H1 (cell line): Measurements from ENCODE around the gene SLC37A2. TPM values are rescaled to one million over a fixed set of nuclear protein-coding genes. Genes with fewer than 3 reads are reported as not detected.

ENCODE experiments used
- CTCF ChIA-PET: fragments of 300-600 bp; sonication (Branson Sonifier 250); formaldehyde crosslinking; loops from one replicate; lab custom pipeline; 2021; ENCODE audit not compliant: partially characterized antibody; lab: Charles Lee
- POLR2A ChIA-PET: fragments of 300-600 bp; sonication (Branson Sonifier 250); formaldehyde crosslinking; loops from one replicate; lab custom pipeline; 2021; ENCODE audit warnings: inconsistent platforms; ENCODE audit not compliant: partially characterized antibody; lab: Charles Lee
- DNase-seq, 2 experiments: peaks; one replicate each; pipeline versions ENCODE4 v3.0.0 to v3.0.0-alpha.2; 2010 to 2022; ENCODE audit warnings: low spot score in 2 of 2, low read depth in 1 of 2, mixed read lengths in 1 of 2
- FAIRE-seq: peaks from 2 replicates; lab custom pipeline; 2011; peaks lifted over from hg19 to GRCh38; lab: Jason Lieb, UNC
- H2AFZ ChIP-seq: 2 replicates; pipeline ENCODE4 v1.8.1; 2012; ENCODE audit warnings: low read length, inconsistent platforms
- H2AK5ac ChIP-seq: 2 replicates; pipeline ENCODE4 v1.6.1; 2013; ENCODE audit warnings: low read depth, low read length
- H2BK120ac ChIP-seq: replicated peaks from 2 replicates; pipeline ENCODE3; 2013; ENCODE audit warnings: low read depth, low read length, inconsistent platforms
- H2BK12ac ChIP-seq: 2 replicates; pipeline ENCODE4 v1.6.1; 2013; ENCODE audit warnings: low read depth, low read length
- H2BK15ac ChIP-seq: 2 replicates; pipeline ENCODE4 v1.6.1; 2013; ENCODE audit warnings: low read length
- H2BK20ac ChIP-seq: 2 replicates; pipeline ENCODE4 v1.6.1; 2013; ENCODE audit warnings: low read length
- H2BK5ac ChIP-seq: 2 replicates; pipeline ENCODE4 v1.6.1; 2013; ENCODE audit warnings: low read depth, low read length
- H3K14ac ChIP-seq: 2 replicates; pipeline ENCODE4 v1.6.1; 2013; ENCODE audit warnings: inconsistent platforms; ENCODE audit not compliant: insufficient read length
- H3K18ac ChIP-seq: 2 replicates; pipeline ENCODE4 v1.6.1; 2013; ENCODE audit warnings: low read length; ENCODE audit errors: extremely low read depth
- H3K23ac ChIP-seq: 2 replicates; pipeline ENCODE4 v1.6.1; 2013; ENCODE audit warnings: inconsistent platforms; ENCODE audit not compliant: insufficient read length
- H3K23me2 ChIP-seq: 2 replicates; pipeline ENCODE4 v1.6.1; 2013; ENCODE audit warnings: low read depth, low read length
- H3K27ac ChIP-seq: 2 replicates; pipeline ENCODE4 v1.6.1; 2011; ENCODE audit warnings: low read depth, low read length, inconsistent platforms
- H3K27me3 ChIP-seq, 4 experiments: replicated peaks in 1 of 4; 1 replicate in 1 of 4; 2 replicates in 3 of 4; pipeline versions ENCODE4 v1.6.1 to v1.8.1; 2011 to 2013; ENCODE audit warnings: low read length in 3 of 4, mild to moderate bottlenecking in 3 of 4, inconsistent platforms in 2 of 4, mixed read lengths in 2 of 4, moderate library complexity in 1 of 4; ENCODE audit not compliant: control insufficient read depth in 3 of 4, insufficient read depth in 3 of 4; ENCODE audit errors: extremely low read depth in 1 of 4
- H3K36me3 ChIP-seq, 4 experiments: 2 replicates each; pipeline versions ENCODE4 v1.6.1 to v1.8.1; 2011 to 2013; ENCODE audit warnings: mild to moderate bottlenecking in 4 of 4, low read length in 3 of 4, moderate library complexity in 2 of 4, control low read depth in 1 of 4, inconsistent platforms in 1 of 4; ENCODE audit not compliant: insufficient read depth in 4 of 4, control insufficient read depth in 2 of 4
- H3K4ac ChIP-seq: replicated peaks from 2 replicates; pipeline ENCODE3; 2013; ENCODE audit warnings: low read length, low read depth, mixed read lengths, inconsistent platforms; ENCODE audit not compliant: insufficient read length
- H3K4me1 ChIP-seq, 4 experiments: replicated peaks in 1 of 4; 1 replicate in 1 of 4; 2 replicates in 3 of 4; pipeline versions ENCODE4 v1.6.1 to v1.8.1; 2011 to 2013; ENCODE audit warnings: low read length in 3 of 4, inconsistent platforms in 2 of 4, mixed read lengths in 1 of 4; ENCODE audit not compliant: insufficient read depth in 4 of 4, control insufficient read depth in 3 of 4
- H3K4me2 ChIP-seq, 2 experiments: 2 replicates each; pipeline versions ENCODE4 v1.6.1 to v1.8.1; 2011 to 2013; ENCODE audit warnings: low read depth in 2 of 2, low read length in 2 of 2, control low read depth in 1 of 2, inconsistent platforms in 1 of 2, mild to moderate bottlenecking in 1 of 2; ENCODE audit not compliant: insufficient read depth in 1 of 2
- H3K4me3 ChIP-seq, 4 experiments: fragments of 200-600, 300-600 bp in 1 of 4; sonication (generic), shearing (Covaris generic), sonication (Bioruptor Twin) in 1 of 4; 2 replicates each; pipeline versions ENCODE4 v1.5.1 to v1.8.1; 2011 to 2016; ENCODE audit warnings: low read length in 4 of 4, low read depth in 3 of 4, control low read depth in 2 of 4, inconsistent platforms in 2 of 4, mild to moderate bottlenecking in 2 of 4, mixed read lengths in 1 of 4, moderate library complexity in 1 of 4; ENCODE audit not compliant: insufficient read depth in 2 of 4; ENCODE audit errors: extremely low read depth in 1 of 4
- H3K56ac ChIP-seq: replicated peaks from 2 replicates; pipeline ENCODE3; 2013; ENCODE audit warnings: low read depth, mild to moderate bottlenecking, mixed read lengths, low read length, inconsistent platforms; ENCODE audit not compliant: insufficient read length
- H3K79me1 ChIP-seq: 2 replicates; pipeline ENCODE4 v1.6.1; 2013; ENCODE audit warnings: low read depth, low read length, control low read depth
- H3K79me2 ChIP-seq, 2 experiments: 2 replicates each; pipeline versions ENCODE4 v1.6.1 to v1.8.1; 2012 to 2013; ENCODE audit warnings: low read length in 2 of 2, mild to moderate bottlenecking in 2 of 2, inconsistent platforms in 1 of 2; ENCODE audit not compliant: insufficient read depth in 2 of 2, control insufficient read depth in 1 of 2
- H3K9ac ChIP-seq, 4 experiments: replicated peaks in 1 of 4; 1 replicate in 1 of 4; 2 replicates in 3 of 4; pipeline versions ENCODE4 v1.6.1 to v1.8.1; 2011 to 2013; ENCODE audit warnings: low read depth in 3 of 4, low read length in 3 of 4, control low read depth in 2 of 4, mild to moderate bottlenecking in 2 of 4, moderate library complexity in 2 of 4, inconsistent platforms in 1 of 4; ENCODE audit errors: extremely low read depth in 1 of 4
- H3K9me3 ChIP-seq, 2 experiments: 2 replicates each; pipeline versions ENCODE4 v1.6.1 to v1.8.1; 2012 to 2013; ENCODE audit warnings: mild to moderate bottlenecking in 2 of 2, moderate library complexity in 2 of 2, control low read depth in 1 of 2, inconsistent platforms in 1 of 2, low read depth in 1 of 2, low read length in 1 of 2, mixed read lengths in 1 of 2; ENCODE audit not compliant: insufficient read depth in 2 of 2
- H4K20me1 ChIP-seq, 2 experiments: replicated peaks in 1 of 2; 2 replicates each; pipeline versions ENCODE3 to v1.8.1; 2011 to 2013; ENCODE audit warnings: inconsistent platforms in 2 of 2, low read length in 2 of 2, mild to moderate bottlenecking in 1 of 2; ENCODE audit not compliant: insufficient read depth in 2 of 2, control insufficient read depth in 1 of 2
- H4K5ac ChIP-seq: 2 replicates; pipeline ENCODE4 v1.6.1; 2013; ENCODE audit warnings: low read length, low read depth, mixed read lengths, inconsistent platforms; ENCODE audit not compliant: insufficient read length
- H4K8ac ChIP-seq: 2 replicates; pipeline ENCODE4 v1.8.0; 2013; ENCODE audit warnings: mild to moderate bottlenecking, moderate library complexity, low read length, inconsistent platforms; ENCODE audit not compliant: insufficient read depth; ENCODE audit errors: extremely low read depth
- H4K91ac ChIP-seq: replicated peaks from 2 replicates; pipeline ENCODE3; 2013; ENCODE audit warnings: low read length, mixed read lengths, inconsistent platforms; ENCODE audit not compliant: insufficient read length
- CBX5 ChIP-seq: fragments of 300-800, 300-1000 bp; sonication (generic); IDR thresholded peaks from 2 replicates; pipeline ENCODE4 v1.7.1; 2016; ENCODE audit warnings: antibody characterized with exemption, low read length, low read depth
- CHD1 ChIP-seq: IDR thresholded peaks from 2 replicates; pipeline ENCODE4 v1.6.1; 2012; ENCODE audit warnings: low read depth, low read length, improper control_type of control experiment
- CTBP2 ChIP-seq: IDR thresholded peaks from 2 replicates; pipeline ENCODE4 v1.7.0; 2011; ENCODE audit warnings: borderline replicate concordance, mild to moderate bottlenecking, moderate library complexity, mixed read lengths, low read length; ENCODE audit not compliant: insufficient read depth, insufficient read length
- GTF2F1 ChIP-seq: IDR thresholded peaks from 2 replicates; pipeline ENCODE4 v1.6.1; 2012; ENCODE audit warnings: low read depth, low read length, improper control_type of control experiment, borderline replicate concordance
- HDAC6 ChIP-seq: IDR thresholded peaks from one replicate; pipeline ENCODE4 v1.7.1; 2012; ENCODE audit warnings: low read depth, mild to moderate bottlenecking, inconsistent platforms, low read length, moderate library complexity
- POU5F1 ChIP-seq: IDR thresholded peaks from 2 replicates; pipeline ENCODE4 v1.6.1; 2011; ENCODE audit warnings: low read depth, mild to moderate bottlenecking, low read length, moderate library complexity
- RAD21 ChIP-seq, 2 experiments: IDR thresholded peaks in 1 of 2; conservative IDR thresholded peaks in 1 of 2; 2 replicates each; pipeline ENCODE4 v1.6.1; 2011; ENCODE audit warnings: low read depth in 2 of 2, low read length in 2 of 2, improper control_type of control experiment in 1 of 2, inconsistent platforms in 1 of 2, mild to moderate bottlenecking in 1 of 2, moderate library complexity in 1 of 2
- SIRT6 ChIP-seq: IDR thresholded peaks from one replicate; pipeline ENCODE4 v1.7.1; 2012; ENCODE audit warnings: low read length, inconsistent platforms
- SUZ12 ChIP-seq: fragments of 200-600 bp; sonication (generic); IDR thresholded peaks from 2 replicates; pipeline ENCODE4 v1.6.1; 2012; ENCODE audit warnings: mild to moderate bottlenecking, inconsistent platforms, low read length, moderate library complexity, mixed read lengths
- TBP ChIP-seq: IDR thresholded peaks from 2 replicates; pipeline ENCODE4 v1.6.1; 2011; ENCODE audit warnings: low read depth, low read length, improper control_type of control experiment
- TEAD4 ChIP-seq: IDR thresholded peaks from 2 replicates; pipeline ENCODE4 v1.6.1; 2012; ENCODE audit warnings: low read depth, low read length, inconsistent platforms, mixed read lengths
- WGBS, 2 experiments: shearing (Covaris generic) in 1 of 2; methylation state at CpG; one replicate each; pipeline versions ENCODE4 v1.1.6 to v1.1.7; 2013 to 2015; ENCODE audit warnings: low lambda C conversion rate in 2 of 2, mixed read lengths in 2 of 2, inconsistent platforms in 1 of 2, low coverage in 1 of 2, missing lambda C conversion rate in 1 of 2; ENCODE audit not compliant: insufficient replicate concordance in 2 of 2, insufficient coverage in 1 of 2, insufficient read length in 1 of 2; ENCODE audit errors: extremely low coverage in 1 of 2, missing lambda C conversion rate in 1 of 2; 5-methylcytosine and 5-hydroxymethylcytosine counted together
- polyA plus RNA-seq, 7 experiments: library from polyadenylated mRNA; depleted of rRNA in 3 of 7; stranded (reverse) in 5 of 7; unstranded in 2 of 7; fragments of >200 nt in 5 of 7; fragments of 200-250 nt in 2 of 7; gene quantifications; 1 replicate in 5 of 7; 2 replicates in 1 of 7; 4 replicates in 1 of 7; pipeline versions ENCODE4 v1.2.1 to v1.2.3, GENCODE V29; 2011 to 2013; ENCODE audit warnings: missing spikeins in 2 of 7, mixed read lengths in 2 of 7
- total RNA-seq: library from RNA; stranded (reverse); fragmentation: NEBNext Ultra II Directional; extraction: Animal tissue kit (Norgen Biotek cat#: 25700); gene quantifications from 2 replicates; pipeline ENCODE4 v1.2.1, GENCODE V29; 2021
- TF ChIP-seq, protein P1 (sequence below), 3 experiments: IDR thresholded peaks; 1 replicate in 2 of 3; 2 replicates in 1 of 3; pipeline versions ENCODE4 v1.5.1 to v1.6.1; 2011; ENCODE audit warnings: low read length in 3 of 3, mild to moderate bottlenecking in 3 of 3, inconsistent platforms in 2 of 3, low read depth in 1 of 3, moderate library complexity in 1 of 3; ENCODE audit not compliant: insufficient read depth in 1 of 3; ENCODE audit errors: control extremely low read depth in 1 of 3

Gene SLC37A2
- total and polyA plus RNA-seq, 2 of the 8 experiments (the other 6 are each of a cell fraction or from before 2014, with no cell fraction given): 1.3 to 1.9 TPM

DNA sequence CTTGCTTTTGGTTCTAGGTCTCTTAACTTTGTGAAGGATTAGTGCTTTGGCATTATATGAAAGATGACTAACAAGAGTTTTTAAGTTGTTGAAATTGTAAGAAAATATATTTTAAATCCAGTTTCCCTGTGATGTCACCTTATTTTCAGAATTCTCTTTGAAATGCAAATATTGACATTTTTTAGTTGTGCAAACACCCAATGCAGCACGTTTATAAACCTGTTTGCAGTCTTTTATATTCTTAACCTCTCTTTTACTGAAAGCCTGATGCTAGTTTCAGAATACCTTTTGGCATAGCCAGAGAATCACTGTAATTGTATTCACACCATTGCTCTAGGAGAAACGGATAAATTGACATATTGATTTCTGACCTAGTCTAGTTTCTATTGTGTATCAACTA is 42.8 kb upstream of the SLC37A2 start:
- H2BK120ac ChIP-seq: no peak overlapping the region
- FAIRE-seq: no peak
- no peak for TF ChIP-seq SUZ12
- no peak for TF ChIP-seq TBP
- no peak for TF ChIP-seq GTF2F1
- TF ChIP-seq CHD1: no peak
- TF ChIP-seq, protein P1, sequence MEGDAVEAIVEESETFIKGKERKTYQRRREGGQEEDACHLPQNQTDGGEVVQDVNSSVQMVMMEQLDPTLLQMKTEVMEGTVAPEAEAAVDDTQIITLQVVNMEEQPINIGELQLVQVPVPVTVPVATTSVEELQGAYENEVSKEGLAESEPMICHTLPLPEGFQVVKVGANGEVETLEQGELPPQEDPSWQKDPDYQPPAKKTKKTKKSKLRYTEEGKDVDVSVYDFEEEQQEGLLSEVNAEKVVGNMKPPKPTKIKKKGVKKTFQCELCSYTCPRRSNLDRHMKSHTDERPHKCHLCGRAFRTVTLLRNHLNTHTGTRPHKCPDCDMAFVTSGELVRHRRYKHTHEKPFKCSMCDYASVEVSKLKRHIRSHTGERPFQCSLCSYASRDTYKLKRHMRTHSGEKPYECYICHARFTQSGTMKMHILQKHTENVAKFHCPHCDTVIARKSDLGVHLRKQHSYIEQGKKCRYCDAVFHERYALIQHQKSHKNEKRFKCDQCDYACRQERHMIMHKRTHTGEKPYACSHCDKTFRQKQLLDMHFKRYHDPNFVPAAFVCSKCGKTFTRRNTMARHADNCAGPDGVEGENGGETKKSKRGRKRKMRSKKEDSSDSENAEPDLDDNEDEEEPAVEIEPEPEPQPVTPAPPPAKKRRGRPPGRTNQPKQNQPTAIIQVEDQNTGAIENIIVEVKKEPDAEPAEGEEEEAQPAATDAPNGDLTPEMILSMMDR (IDR thresholded peaks at IDR 0.05; ENCODE audit: control extremely low read depth in 1 of 3, insufficient read depth in 1 of 3, low read depth in 1 of 3, low read length in 3 of 3): no peak
- no peak for TF ChIP-seq RAD21 (IDR thresholded peaks at IDR 0.05 in 1 of 2, conservative IDR thresholded peaks at IDR 0.05 in 1 of 2; ENCODE audit: low read depth in 2 of 2, low read length in 2 of 2)
- no peak for TF ChIP-seq HDAC6
- TF ChIP-seq SIRT6: no peak
- no peak for TF ChIP-seq CTBP2
- no peak for TF ChIP-seq POU5F1
- TF ChIP-seq CBX5: no peak
- no peak for TF ChIP-seq TEAD4

More for the DNA sequence above, 42.8 kb upstream of the SLC37A2 start:
- Histone ChIP-seq H3K18ac (no peak overlapping the region), H3K14ac (no peak overlapping the region), H3K4me1 (no peaks in the 10 kb centered on the region), H4K5ac (no peak overlapping the region), H3K4me3 (no peak overlapping the region), H3K27ac (no peak overlapping the region), H2BK12ac (no peak overlapping the region), H4K20me1 (no peaks in the 10 kb centered on the region), H3K4ac (no peak overlapping the region), H3K79me1 (no peaks in the 10 kb centered on the region), H4K8ac (no peak overlapping the region), H2BK5ac (no peak overlapping the region), H3K4me2 (no peak overlapping the region), H3K9me3 (no peaks in the 10 kb centered on the region), H2BK15ac (no peak overlapping the region), H2BK20ac (no peak overlapping the region), H3K36me3 (no peaks in the 10 kb centered on the region), H3K23ac (no peak overlapping the region), H2AFZ (no peak overlapping the region), H3K56ac (no peak overlapping the region), H3K79me2 (no peaks in the 10 kb centered on the region), H2AK5ac (no peak overlapping the region), H3K9ac (no peak overlapping the region), H3K23me2 (no peaks in the 10 kb centered on the region), H3K27me3 (no peaks in the 10 kb centered on the region), H4K91ac (no peak overlapping the region)
- CTCF ChIA-PET: interaction anchor here (1.3 kb wide), 1 partner anchor 11 kb away, joined by 3 read pairs; no protein-coding TSS in a partner anchor
- POLR2A ChIA-PET: no interaction called here
- WGBS, 2 experiments: 72% methylated on average over 2 of the region's 2 CpGs; no CpG with 5 or more reads in 1 of the 2 experiments
- no peak for DNase-seq
